Measurements from ENCODE around the gene GINS1.

Gene GINS1

DNA sequence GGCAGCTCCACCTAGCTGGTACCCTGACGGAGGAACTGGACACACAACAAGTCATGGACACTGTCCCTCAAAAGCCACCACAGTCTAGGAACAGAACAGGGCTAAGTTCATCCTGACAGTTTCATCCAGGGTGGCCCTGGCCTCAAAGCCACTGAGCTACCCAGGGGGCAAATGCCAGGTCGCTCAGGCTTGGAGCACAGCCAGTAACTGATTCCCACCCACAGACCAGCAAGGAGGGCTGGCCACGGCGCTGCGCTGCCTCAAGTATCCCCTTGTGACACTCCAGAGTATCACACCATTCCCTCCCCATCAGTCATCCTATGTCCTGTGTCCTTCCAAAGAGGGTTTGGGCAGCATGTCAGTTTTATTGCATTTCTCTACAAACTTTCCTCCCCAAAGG, 72.2 kb downstream of the GINS1 start:
- TF ChIP-seq, protein P1, sequence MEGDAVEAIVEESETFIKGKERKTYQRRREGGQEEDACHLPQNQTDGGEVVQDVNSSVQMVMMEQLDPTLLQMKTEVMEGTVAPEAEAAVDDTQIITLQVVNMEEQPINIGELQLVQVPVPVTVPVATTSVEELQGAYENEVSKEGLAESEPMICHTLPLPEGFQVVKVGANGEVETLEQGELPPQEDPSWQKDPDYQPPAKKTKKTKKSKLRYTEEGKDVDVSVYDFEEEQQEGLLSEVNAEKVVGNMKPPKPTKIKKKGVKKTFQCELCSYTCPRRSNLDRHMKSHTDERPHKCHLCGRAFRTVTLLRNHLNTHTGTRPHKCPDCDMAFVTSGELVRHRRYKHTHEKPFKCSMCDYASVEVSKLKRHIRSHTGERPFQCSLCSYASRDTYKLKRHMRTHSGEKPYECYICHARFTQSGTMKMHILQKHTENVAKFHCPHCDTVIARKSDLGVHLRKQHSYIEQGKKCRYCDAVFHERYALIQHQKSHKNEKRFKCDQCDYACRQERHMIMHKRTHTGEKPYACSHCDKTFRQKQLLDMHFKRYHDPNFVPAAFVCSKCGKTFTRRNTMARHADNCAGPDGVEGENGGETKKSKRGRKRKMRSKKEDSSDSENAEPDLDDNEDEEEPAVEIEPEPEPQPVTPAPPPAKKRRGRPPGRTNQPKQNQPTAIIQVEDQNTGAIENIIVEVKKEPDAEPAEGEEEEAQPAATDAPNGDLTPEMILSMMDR (conservative IDR thresholded peaks at IDR 0.05; ENCODE audit: low read depth, low read length) = no peak
- DNase-seq (ENCODE audit: low read depth) = no peak
- H3K4me3 ChIP-seq (ENCODE audit: low read depth, low read length) = no peak overlapping the region

DNA sequence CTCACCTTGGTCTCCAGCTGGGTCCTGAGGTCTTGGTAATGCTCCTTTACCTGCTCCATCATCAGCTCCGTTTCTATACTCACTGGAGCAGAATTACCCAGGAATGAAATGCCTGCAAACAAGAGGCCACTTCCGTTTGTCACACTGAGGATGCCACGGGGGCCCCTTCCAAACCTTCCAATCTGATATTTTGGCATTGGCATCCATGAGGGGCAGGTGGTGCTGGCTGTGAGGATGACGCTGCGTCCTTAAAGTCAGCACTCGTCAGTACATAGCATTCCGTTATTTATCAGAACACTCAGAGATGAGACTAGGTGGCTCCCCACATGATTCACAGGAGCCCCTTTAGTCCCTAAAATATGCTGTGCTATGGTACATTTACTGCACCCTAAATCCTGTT, 72.7 kb downstream of the GINS1 start:
- no peak for DNase-seq (ENCODE audit: low read depth)
- no peak overlapping the region for H3K4me3 ChIP-seq (ENCODE audit: low read depth, low read length)
- TF ChIP-seq, protein P1 (conservative IDR thresholded peaks at IDR 0.05; ENCODE audit: low read depth, low read length) = no peak

DNA sequence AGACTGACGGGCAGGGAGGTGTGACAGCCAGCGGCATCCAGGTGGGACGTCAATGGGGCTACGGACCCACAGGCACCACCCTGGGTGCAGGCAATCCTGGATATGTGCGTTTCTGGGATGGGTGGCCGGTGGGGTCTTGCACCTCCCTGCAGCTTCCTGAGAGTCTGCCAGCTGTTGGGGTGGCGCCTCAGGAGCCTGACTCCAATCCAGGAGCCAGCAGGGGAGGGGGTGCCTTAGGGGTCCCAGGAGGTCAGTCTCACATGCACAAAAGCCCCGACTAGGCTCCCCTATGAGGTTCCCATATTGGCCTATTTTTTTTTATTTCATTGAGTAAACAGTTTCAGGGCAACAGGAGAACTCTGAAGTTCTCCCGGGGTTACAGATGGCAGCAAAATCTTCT, 73.3 kb downstream of the GINS1 start:
- TF ChIP-seq, protein P1 (conservative IDR thresholded peaks at IDR 0.05; ENCODE audit: low read depth, low read length) = no peak
- H3K4me3 ChIP-seq (ENCODE audit: low read depth, low read length) = no peak overlapping the region
- DNase-seq (ENCODE audit: low read depth) = no peak

DNA sequence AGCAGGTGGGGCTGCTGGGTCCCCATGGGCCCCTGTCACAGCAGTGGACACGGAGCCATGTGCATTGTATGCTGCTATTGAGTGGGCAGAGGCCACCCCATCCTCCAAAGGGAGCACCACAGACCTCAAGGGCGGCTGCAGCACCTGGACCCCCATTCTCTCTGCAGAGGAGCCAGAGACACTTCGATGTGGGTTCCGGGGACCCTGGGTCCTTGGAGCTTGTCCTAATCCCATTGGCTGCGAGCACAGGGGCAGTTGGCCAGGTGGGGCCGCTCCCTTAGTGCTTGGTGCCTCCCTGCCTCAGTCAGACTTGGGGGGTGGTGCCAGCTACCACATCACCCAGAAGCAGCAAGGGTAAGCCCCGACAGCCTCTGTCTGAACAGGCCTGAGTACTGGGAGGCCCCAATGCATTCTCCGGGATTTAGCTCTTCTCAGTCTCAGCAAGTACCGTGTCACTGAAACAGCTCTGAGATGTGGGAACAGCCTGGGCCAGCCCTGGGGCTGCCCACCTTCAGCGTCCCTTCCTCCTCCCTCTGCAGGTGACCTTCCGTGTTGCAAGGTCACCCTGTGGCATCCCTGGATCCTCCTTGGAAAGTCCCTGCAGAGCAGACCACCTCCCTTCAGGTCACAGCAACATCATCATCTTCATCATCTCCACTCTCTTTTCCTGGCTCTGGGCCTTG, 73.9 kb downstream of the GINS1 start:
- no peak overlapping the region for H3K4me3 ChIP-seq (ENCODE audit: low read depth, low read length)
- no peak for DNase-seq (ENCODE audit: low read depth)
- TF ChIP-seq, protein P1 (conservative IDR thresholded peaks at IDR 0.05; ENCODE audit: low read depth, low read length) = peak; percentile 40

DNA sequence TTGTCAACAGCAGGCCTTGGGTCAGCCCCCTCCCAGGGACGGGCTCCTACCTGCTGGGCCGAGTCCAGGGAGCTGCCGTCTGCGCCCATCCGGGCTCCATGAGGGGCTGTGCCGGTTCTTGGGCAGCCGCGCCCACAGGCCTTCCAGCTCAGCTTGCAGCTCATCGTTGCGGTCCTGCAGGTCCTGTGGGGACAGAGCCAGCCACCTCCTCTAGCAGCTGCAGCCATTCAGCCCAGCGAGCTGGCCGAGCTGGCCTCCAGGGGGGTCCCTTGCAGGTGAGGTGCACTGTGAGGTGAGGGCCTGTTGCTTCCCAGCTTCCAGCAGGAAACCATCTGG, 74.4 kb downstream of the GINS1 start:
- no peak for DNase-seq (ENCODE audit: low read depth)
- TF ChIP-seq, protein P1 (conservative IDR thresholded peaks at IDR 0.05; ENCODE audit: low read depth, low read length) = no peak
- no peak overlapping the region for H3K4me3 ChIP-seq (ENCODE audit: low read depth, low read length)

DNA sequence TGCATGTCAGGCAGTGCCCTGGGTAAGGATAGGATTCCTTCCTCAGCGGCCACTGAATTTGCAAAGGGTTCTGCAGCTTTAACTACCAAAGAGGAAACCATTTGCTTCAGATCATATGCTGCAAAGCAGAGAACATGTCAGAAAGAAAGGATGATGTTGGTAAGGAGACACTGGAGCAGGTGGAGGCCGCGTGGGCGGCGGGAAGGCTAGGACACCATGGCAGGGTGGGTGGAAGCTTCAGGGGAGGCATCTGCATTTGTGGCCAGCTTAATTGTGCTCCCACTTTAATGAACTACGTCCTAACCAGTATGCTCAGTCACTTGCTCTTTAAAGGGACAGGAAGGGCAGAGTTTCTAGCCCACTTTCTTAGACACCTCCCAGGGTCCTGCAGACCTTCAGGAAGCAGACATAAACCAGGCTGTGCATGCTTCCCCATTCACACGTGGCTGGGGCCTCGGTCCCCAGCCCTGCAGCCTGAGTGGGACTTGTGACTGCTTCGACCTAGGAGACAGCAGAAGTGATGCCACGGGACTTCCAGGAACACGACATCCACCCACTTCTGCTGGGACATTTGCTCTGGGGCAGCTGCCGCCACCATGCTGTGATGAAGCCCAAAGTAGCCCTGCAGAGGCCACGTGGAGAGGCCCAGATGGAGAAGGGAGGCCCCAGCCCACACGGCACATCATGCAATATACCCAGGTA, 76.1 kb downstream of the GINS1 start:
- DNase-seq (ENCODE audit: low read depth) = no peak
- H3K4me3 ChIP-seq (ENCODE audit: low read depth, low read length) = no peak overlapping the region
- TF ChIP-seq, protein P1 (conservative IDR thresholded peaks at IDR 0.05; ENCODE audit: low read depth, low read length) = no peak
